ENCODE measurements around the gene HOXA5.

Gene HOXA5

DNA sequence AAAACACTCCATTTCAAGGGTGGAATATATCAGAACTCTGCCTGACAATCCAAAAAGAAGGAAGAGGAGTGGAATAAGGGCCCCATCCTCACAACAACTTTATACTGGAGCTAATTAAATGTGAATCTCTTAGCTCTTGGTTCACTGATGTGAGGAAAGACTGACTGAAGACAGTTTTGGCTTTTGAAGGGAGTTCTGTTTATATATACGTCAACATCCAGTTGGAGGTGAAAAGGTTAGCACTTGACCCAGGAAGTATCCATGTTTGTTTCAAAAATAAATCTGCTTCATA lies 50.7 kb downstream of the HOXA5 start:
- DNase-seq: no peak

DNA sequence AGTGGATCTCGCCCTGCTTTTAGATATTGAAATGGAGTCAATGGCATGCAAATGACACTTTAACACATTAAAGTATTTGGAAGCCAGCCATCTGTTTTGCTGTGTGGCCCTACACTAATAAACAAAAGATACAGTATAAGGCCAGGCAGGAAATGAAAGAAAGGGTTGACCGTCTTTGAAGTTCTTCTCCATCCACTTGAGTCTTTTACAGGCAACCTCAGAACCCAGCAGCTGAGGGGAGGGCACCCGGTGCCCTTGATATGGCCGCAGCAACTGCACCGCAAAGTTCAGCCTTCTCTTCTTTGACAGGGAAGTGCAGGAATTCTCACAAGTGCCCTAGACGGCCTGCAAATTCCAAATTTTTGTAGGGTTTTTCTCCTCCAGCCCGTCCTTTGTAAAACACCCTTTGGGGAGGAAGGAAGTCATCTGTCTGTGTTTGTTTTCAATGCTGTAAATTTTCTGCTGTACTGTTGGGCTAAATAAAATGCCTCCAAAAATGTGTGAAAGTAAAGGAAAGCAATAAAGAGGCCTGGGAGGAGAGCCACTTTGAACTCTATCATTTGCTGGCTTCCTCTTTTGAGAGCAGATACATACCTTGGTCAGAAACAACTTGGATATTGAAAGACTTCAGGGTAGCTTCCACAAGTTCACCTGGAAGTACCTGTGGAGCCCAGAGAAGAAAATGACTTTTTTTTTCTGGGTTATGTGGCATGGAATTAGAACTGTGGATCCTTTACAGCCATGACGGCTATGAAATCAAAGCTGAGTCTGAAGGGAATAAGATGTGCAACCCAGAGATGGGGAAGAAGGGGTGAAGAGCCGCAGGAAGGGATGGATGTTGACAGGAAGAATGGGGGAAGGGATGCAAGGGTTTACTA lies 51.3 kb downstream of the HOXA5 start:
- no peak for DNase-seq

DNA sequence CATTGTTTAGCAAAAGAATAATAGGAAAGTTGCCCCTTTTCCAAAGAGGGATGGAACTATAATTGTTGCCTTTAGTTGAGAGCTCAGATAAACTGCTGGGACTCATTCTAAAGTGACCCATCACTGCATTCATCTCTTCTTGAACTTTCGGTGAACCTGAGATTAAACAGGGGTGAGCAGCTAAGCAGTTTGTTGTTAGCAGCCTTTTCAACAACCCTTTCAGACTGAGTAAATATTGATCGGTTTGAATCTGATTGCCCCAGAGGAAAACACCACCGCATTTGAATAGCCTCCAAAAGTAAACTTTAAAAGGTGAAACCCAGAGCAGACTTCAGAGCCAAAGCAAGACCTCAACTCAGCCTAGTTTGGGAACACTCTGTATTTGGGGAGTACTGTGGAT lies 52.4 kb downstream of the HOXA5 start:
- DNase-seq: no peak
